K562 (cell line): ENCODE data around the gene XKR7. TPM values are rescaled to one million over a fixed set of nuclear protein-coding genes. Genes with fewer than 3 reads are reported as not detected.

Experiments used
- ATAC-seq: fragments of 200-7000 bp; cut with Tn5 transposase; 3 replicates; pipeline ENCODE4 v1.9.1; 2020; ENCODE audit warnings: moderate library complexity
- BruUV-seq: library from RNA; stranded (reverse); fragments of 400-500 nt; replicated peaks from 2 replicates; lab custom pipeline; 2021; lab: Mats Ljungman, UMichigan
- CTCF ChIA-PET: fragments of 300-600 bp; formaldehyde crosslinking; extraction: SDS; loops from one replicate; lab custom pipeline; 2021; ENCODE audit warnings: low intra/inter-chr PET ratio; lab: Yijun Ruan, JAX
- POLR2A ChIA-PET: fragments of 300-600, 350-650 bp; sonication (Branson Sonifier 250); formaldehyde crosslinking; extraction: SDS; loops from one replicate; lab custom pipeline; 2021; ENCODE audit warnings: antibody characterized with exemption, inconsistent platforms; lab: Yijun Ruan, JAX
- DNase-seq, 4 experiments: peaks; one replicate each; pipeline versions ENCODE4 v3.0.0 to v3.0.0-alpha.2; 2011 to 2018; ENCODE audit warnings: low spot score in 3 of 4, mixed read lengths in 3 of 4; ENCODE audit errors: extremely low read depth in 1 of 4
- FAIRE-seq: peaks from 2 replicates; lab custom pipeline; 2011; peaks lifted over from hg19 to GRCh38; lab: Jason Lieb, UNC
- H2AFZ ChIP-seq: 2 replicates; pipeline ENCODE4 v1.6.0; 2011; ENCODE audit warnings: low read depth, low read length, control low read depth, inconsistent platforms
- H3K27ac ChIP-seq: fragments of 200-600 bp; 3 replicates; pipeline ENCODE4 v1.8.0; 2011; ENCODE audit warnings: low read depth, mild to moderate bottlenecking, control low read depth, inconsistent platforms, low read length, moderate library complexity, mixed read lengths; ENCODE audit errors: extremely low read depth
- H3K27me3 ChIP-seq, 2 experiments: fragments of 300-600 bp in 1 of 2; 2 replicates in 1 of 2; 3 replicates in 1 of 2; pipeline versions ENCODE4 v1.6.0 to v1.8.0; 2011; ENCODE audit warnings: inconsistent platforms in 2 of 2, low read length in 2 of 2, mild to moderate bottlenecking in 1 of 2, mixed read lengths in 1 of 2, moderate library complexity in 1 of 2; ENCODE audit not compliant: control insufficient read depth in 2 of 2, insufficient read depth in 2 of 2
- H3K36me3 ChIP-seq: fragments of 300-600 bp; 3 replicates; pipeline ENCODE4 v1.8.0; 2011; ENCODE audit warnings: mild to moderate bottlenecking, low read length, inconsistent platforms; ENCODE audit not compliant: control insufficient read depth, insufficient read depth
- H3K4me1 ChIP-seq, 2 experiments: fragments of 200-600 bp in 1 of 2; replicated peaks in 1 of 2; 2 replicates in 1 of 2; 3 replicates in 1 of 2; pipeline versions ENCODE4 v1.5.1 to v1.8.0; 2011; ENCODE audit warnings: inconsistent platforms in 2 of 2, low read length in 2 of 2, mild to moderate bottlenecking in 1 of 2, mixed read lengths in 1 of 2, moderate library complexity in 1 of 2; ENCODE audit not compliant: control insufficient read depth in 2 of 2, insufficient read depth in 2 of 2
- H3K4me2 ChIP-seq: 2 replicates; pipeline ENCODE4 v1.6.1; 2011; ENCODE audit warnings: low read length, control low read depth, inconsistent platforms, mixed read lengths; ENCODE audit not compliant: insufficient read depth
- H3K4me3 ChIP-seq: fragments of 200-600 bp; sonication (generic), shearing (Covaris generic); 2 replicates; pipeline ENCODE4 v1.5.1; 2016; ENCODE audit warnings: control low read depth, inconsistent platforms
- H3K79me2 ChIP-seq: fragments of 200-600 bp; 3 replicates; pipeline ENCODE4 v1.8.0; 2011; ENCODE audit warnings: low read length, inconsistent platforms; ENCODE audit not compliant: control insufficient read depth, insufficient read depth
- H3K9ac ChIP-seq, 2 experiments: 2 replicates each; pipeline versions ENCODE4 v1.6.0 to v1.6.1; 2011; ENCODE audit warnings: low read depth in 2 of 2, low read length in 2 of 2, control low read depth in 1 of 2, inconsistent platforms in 1 of 2, mild to moderate bottlenecking in 1 of 2, mixed read lengths in 1 of 2; ENCODE audit not compliant: insufficient read depth in 1 of 2
- H3K9me1 ChIP-seq: one replicate; pipeline ENCODE4 v1.6.0; 2011; ENCODE audit warnings: inconsistent platforms, mild to moderate bottlenecking, low read length, moderate library complexity; ENCODE audit not compliant: control insufficient read depth, insufficient read depth
- H3K9me3 ChIP-seq: replicated peaks from 2 replicates; pipeline ENCODE4 v1.5.1; 2011; ENCODE audit warnings: low read depth, low read length, inconsistent platforms; ENCODE audit not compliant: control insufficient read depth, insufficient read depth
- H4K20me1 ChIP-seq: replicated peaks from 2 replicates; pipeline ENCODE4 v1.6.1; 2011; ENCODE audit warnings: low read length, inconsistent platforms, mixed read lengths; ENCODE audit not compliant: control insufficient read depth, insufficient read depth
- E2F5 ChIP-seq: sonication (generic); formaldehyde crosslinking; IDR thresholded peaks from 2 replicates; pipeline ENCODE4 v1.8.0; 2022; ENCODE audit warnings: mild to moderate bottlenecking, missing genetic modification reagents
- GTF2F1 ChIP-seq: IDR thresholded peaks from 2 replicates; pipeline ENCODE4 v1.6.1; 2011; ENCODE audit warnings: low read depth, low read length, improper control_type of control experiment
- MCM2 ChIP-seq: fragments of 450-650 bp; IDR thresholded peaks from 2 replicates; pipeline ENCODE4 v1.6.1; 2017; ENCODE audit warnings: low read depth, mild to moderate bottlenecking
- MITF ChIP-seq: IDR thresholded peaks from 2 replicates; pipeline ENCODE4 v1.6.1; 2014; ENCODE audit warnings: antibody characterized with exemption
- NCOA1 ChIP-seq: fragments of 450-650 bp; IDR thresholded peaks from 2 replicates; pipeline ENCODE4 v1.6.1; 2016; ENCODE audit warnings: low read depth
- PYGO2 ChIP-seq: fragments of 450-650 bp; IDR thresholded peaks from 2 replicates; pipeline ENCODE4 v1.6.1; 2016; ENCODE audit warnings: mild to moderate bottlenecking, missing genetic modification characterization, moderate library complexity, missing compliant biosample characterization
- WGBS: fragments of 100-300 bp; shearing (Covaris generic); methylation state at CpG from one replicate; pipeline ENCODE4 v1.1.6; 2016; ENCODE audit warnings: low coverage, mixed read lengths; ENCODE audit not compliant: insufficient coverage; ENCODE audit errors: missing lambda C conversion rate; 5-methylcytosine and 5-hydroxymethylcytosine counted together
- in situ Hi-C: fragments of 300-500 bp; cut with MboI; formaldehyde crosslinking; loops from 4 replicates; pipeline ENCODE4 v1.15.0; 2018; ENCODE audit warnings: inconsistent platforms, mixed read lengths
- intact Hi-C: fragments of 100-400 bp; cut with micrococcal nuclease; formaldehyde crosslinking; loops from 2 replicates; pipeline ENCODE4 v1.14.2; 2022
- polyA plus RNA-seq, 8 experiments: library from polyadenylated mRNA; depleted of rRNA in 4 of 8; stranded (reverse) in 5 of 8; unstranded in 3 of 8; fragments of >200 nt; fragmentation: Nextera tagmentation in 2 of 8; fragmentation: Illumina TruSeq in 1 of 8; extraction: Ambion mirVana in 2 of 8; extraction: Trizol in 1 of 8; gene quantifications; 2 replicates each; pipeline versions ENCODE4 v1.2.1 to v1.2.3, GENCODE V29; 2011 to 2014; ENCODE audit warnings: inconsistent platforms in 1 of 8, missing spikeins in 1 of 8
- total RNA-seq, 7 experiments: library from RNA; depleted of rRNA in 6 of 7; stranded (reverse); fragments of >200 nt in 6 of 7; fragmentation: Illumina TruSeq in 2 of 7; extraction: Trizol in 2 of 7; gene quantifications; 2 replicates each; pipeline versions ENCODE4 v1.2.1 to v1.2.3, GENCODE V29; 2011 to 2021; ENCODE audit warnings: low replicate concordance in 1 of 7

Gene XKR7
- total and polyA plus RNA-seq, 9 of the 15 experiments (the other 6 are each of a cell fraction or from before 2014, with no cell fraction given) = 0.02 TPM; not detected in 8

- TF ChIP-seq NCOA1 = no peak
- TF ChIP-seq, all 486 proteins: peak for 0
Observed at GRCh38 chr20:31969991-31970390, 2.0 kb downstream of the XKR7 start (continued).

- ChIA-PET POLR2A (no interaction called here), CTCF (no interaction called here)
- no peak for ATAC-seq
- WGBS = 0% methylated on average over 4 of the region's 4 CpGs
- no peak for FAIRE-seq
- Histone ChIP-seq H3K4me3 (no peak overlapping the region), H3K27ac (no peak overlapping the region), H3K9me3 (no peaks in the 10 kb centered on the region), H3K9me1 (no peaks in the 10 kb centered on the region), H3K36me3 (no peaks in the 10 kb centered on the region), H4K20me1 (no peaks in the 10 kb centered on the region; the same call in none of the 2 replicates), H3K79me2 (no peaks in the 10 kb centered on the region), H3K27me3 (peaks cover 11 to 20% of the 10 kb centered on the region in 2 experiments; a peak in 3 of 5 replicates), H3K4me2 (no peak overlapping the region), H3K4me1 (peaks cover 0 to 11% of the 10 kb centered on the region in 2 experiments; a peak in 2 of 5 replicates), H2AFZ (no peak overlapping the region), H3K9ac (no peak overlapping the region)
- TF ChIP-seq MCM2 = no peak
- no peak for TF ChIP-seq PYGO2
- no peak for TF ChIP-seq E2F5 (CRISPR knock-in tag)
- TF ChIP-seq MITF = no peak
- no peak for TF ChIP-seq GTF2F1
- DNase-seq = no peak
- in situ Hi-C loops = no loop called here
- intact Hi-C loops = no loop called here
- no TSS peak for BruUV-seq
Observed at GRCh38 chr20:31972471-31973021, 4.6 kb downstream of the XKR7 start.
